Breast epithelium (tissue), 4 donors: ENCODE results near the gene ATG2A. TPM values are rescaled to one million over a fixed set of nuclear protein-coding genes. Genes with fewer than 3 reads are reported as not detected.

ENCODE experiments used
- DNase-seq, 2 donors: peaks; one replicate each; pipeline ENCODE4 v3.0.0-alpha.2; 2019; ENCODE audit warnings: low spot score in 2 of 2
- H3K27ac ChIP-seq, 2 donors: fragments of 200-600 bp; sonication (generic) in 1 of 2; one replicate each; pipeline ENCODE4 v1.5.1; 2016 to 2019; ENCODE audit warnings: mild to moderate bottlenecking in 1 of 2
- H3K27me3 ChIP-seq, 2 donors: fragments of 200-600 bp; sonication (generic) in 1 of 2; one replicate each; pipeline versions ENCODE4 v1.5.1 to v1.6.0; 2017 to 2019; ENCODE audit warnings: control low read depth in 1 of 2, mild to moderate bottlenecking in 1 of 2
- H3K36me3 ChIP-seq: fragments of 200-600 bp; one replicate; pipeline ENCODE4 v1.5.1; 2019
- H3K4me1 ChIP-seq, 2 donors: fragments of 200-600 bp; sonication (generic); one replicate each; pipeline ENCODE4 v1.5.1; 2016 to 2019; ENCODE audit warnings: control low read depth in 1 of 2
- H3K4me3 ChIP-seq, 3 donors: fragments of 200-600 bp; sonication (generic); 1 replicate in 2 of 3; 2 replicates in 1 of 3; pipeline ENCODE4 v1.5.1; 2016 to 2019; ENCODE audit warnings: mild to moderate bottlenecking in 3 of 3, moderate library complexity in 2 of 3
- H3K9me3 ChIP-seq, 2 donors: fragments of 200-600 bp; sonication (generic) in 1 of 2; one replicate each; pipeline ENCODE4 v1.5.1; 2016 to 2019; ENCODE audit warnings: control low read depth in 1 of 2
- POLR2A ChIP-seq: fragments of 450-650 bp; IDR thresholded peaks from one replicate; pipeline ENCODE4 v1.6.1; 2016; ENCODE audit warnings: antibody characterized with exemption, mild to moderate bottlenecking, moderate library complexity
- POLR2AphosphoS5 ChIP-seq, 3 donors: sonication (generic); formaldehyde crosslinking; IDR thresholded peaks; one replicate each; pipeline ENCODE4 v1.6.1; 2017; ENCODE audit warnings: antibody characterized with exemption in 3 of 3
- intact Hi-C: fragments of 100-400 bp; cut with DNase I; formaldehyde crosslinking; loops from one replicate; pipeline ENCODE4 v1.15.1; 2023; ENCODE audit warnings: low total_unique reads
- total RNA-seq, 3 donors: library from RNA; depleted of rRNA; stranded (reverse); fragments of >200 nt; gene quantifications; one replicate each; pipeline ENCODE4 v1.1.0, GENCODE V29; 2016
- TF ChIP-seq, protein P1 (sequence below), 3 donors: fragments of 450-650 bp; IDR thresholded peaks; one replicate each; pipeline ENCODE4 v1.5.1; 2016 to 2017; ENCODE audit warnings: antibody characterized with exemption in 3 of 3, mild to moderate bottlenecking in 3 of 3, moderate library complexity in 3 of 3

Gene ATG2A
- total RNA-seq, 3 donors from 2014 or later, result 20.0 to 22.1 (median 21.2) TPM

DNA sequence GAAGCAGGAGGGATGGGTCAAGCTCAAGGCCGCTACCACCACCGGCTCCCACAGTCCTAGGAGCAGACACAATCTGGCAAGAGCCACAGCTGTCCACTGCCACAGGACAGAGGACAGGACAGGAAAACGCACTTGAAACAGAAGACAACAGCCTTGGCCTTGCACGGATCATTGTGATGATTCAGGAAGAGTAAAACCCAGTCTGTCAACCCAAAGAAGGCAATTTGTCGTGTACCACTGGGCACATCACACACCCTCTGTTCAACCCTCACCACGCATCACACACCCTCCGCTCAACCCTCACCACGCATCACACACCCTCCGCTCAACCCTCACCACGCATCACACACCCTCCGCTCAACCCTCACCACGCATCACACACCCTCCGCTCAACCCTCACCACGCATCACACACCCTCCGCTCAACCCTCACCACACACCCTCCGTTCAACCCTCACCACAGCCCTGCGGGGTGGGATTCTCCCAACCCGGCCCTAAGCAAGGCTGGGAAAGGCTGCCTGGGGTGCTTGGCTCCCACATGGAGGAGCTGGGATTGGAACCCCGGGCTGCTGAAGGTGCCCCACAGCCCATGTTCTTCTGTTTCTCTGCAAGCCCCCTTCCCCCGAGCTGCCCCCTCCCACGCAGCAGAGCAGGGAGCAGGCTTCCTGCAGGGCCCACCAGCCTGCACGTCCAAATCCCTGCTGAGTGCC is 61.3 kb downstream of the ATG2A start:
- no peaks in the 10 kb centered on the region for H3K36me3 ChIP-seq
- no peak overlapping the region for H3K4me3 ChIP-seq

DNA sequence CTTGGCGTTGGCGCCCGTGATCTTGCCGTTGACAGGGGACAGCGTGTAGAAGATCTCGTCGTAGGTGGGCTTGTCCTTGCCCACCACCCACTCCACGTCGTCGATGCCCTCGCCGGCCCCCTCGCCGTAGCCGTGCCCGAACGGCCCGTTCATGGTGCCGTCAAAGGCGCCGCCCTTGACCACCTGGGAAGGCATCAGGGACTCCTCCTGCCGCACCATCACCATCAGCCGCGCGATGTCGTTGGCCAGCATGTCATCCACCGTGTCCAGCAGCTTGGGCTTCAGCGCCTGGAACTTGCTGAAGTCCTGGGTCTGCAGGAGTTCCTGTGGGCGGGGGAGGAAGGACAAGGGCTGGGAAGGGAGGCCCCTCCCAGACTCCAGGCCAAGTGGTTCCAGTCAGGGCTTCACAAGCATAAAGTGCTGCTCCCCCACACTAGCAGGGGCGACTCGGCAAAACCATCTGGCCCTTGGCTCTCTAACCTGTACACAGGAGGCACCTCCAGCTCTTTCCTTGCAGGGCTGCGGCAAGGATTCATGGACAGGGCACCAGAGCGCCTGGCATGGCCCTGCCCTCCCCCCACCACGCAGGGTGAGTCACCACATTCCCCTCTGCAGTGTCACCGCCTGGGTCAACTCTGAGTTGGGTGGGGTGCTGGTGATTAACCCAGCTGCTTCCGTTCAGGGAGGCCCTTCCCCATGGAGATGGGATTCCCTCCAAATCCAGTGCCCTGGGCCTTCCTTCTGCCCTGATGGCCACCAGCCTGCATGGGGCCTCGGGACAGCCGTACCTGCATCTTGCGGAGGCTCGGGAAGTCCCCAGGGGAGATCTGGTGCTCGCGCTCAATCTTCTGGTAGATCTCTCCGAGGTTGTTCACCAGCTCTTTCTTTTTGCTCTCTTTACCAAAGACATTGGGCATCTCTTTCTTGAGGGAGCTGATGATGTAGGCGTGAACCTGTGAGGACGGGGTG is 62.2 kb downstream of the ATG2A start:
- Histone ChIP-seq H3K4me1 (peaks cover 15 to 25% of the 10 kb centered on the region in 2 donors), H3K4me3 (peak overlapping the region in 1 of 3 donors; percentile 26), H3K9me3 (no peaks in the 10 kb centered on the region), H3K36me3 (no peaks in the 10 kb centered on the region), H3K27ac (peak overlapping the region; percentile 83 to 85), H3K27me3 (no peaks in the 10 kb centered on the region)
- intact Hi-C loops, result loop anchor here (10.0 kb wide), 1 partner anchor 160 kb away; the partner anchor contains the start of gene ARL2
- DNase-seq, result peak; percentile 68 to 81
- TF ChIP-seq, protein P1, sequence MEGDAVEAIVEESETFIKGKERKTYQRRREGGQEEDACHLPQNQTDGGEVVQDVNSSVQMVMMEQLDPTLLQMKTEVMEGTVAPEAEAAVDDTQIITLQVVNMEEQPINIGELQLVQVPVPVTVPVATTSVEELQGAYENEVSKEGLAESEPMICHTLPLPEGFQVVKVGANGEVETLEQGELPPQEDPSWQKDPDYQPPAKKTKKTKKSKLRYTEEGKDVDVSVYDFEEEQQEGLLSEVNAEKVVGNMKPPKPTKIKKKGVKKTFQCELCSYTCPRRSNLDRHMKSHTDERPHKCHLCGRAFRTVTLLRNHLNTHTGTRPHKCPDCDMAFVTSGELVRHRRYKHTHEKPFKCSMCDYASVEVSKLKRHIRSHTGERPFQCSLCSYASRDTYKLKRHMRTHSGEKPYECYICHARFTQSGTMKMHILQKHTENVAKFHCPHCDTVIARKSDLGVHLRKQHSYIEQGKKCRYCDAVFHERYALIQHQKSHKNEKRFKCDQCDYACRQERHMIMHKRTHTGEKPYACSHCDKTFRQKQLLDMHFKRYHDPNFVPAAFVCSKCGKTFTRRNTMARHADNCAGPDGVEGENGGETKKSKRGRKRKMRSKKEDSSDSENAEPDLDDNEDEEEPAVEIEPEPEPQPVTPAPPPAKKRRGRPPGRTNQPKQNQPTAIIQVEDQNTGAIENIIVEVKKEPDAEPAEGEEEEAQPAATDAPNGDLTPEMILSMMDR (IDR thresholded peaks at IDR 0.05), result no peak
- TF ChIP-seq POLR2A, result no peak
- peak; percentile 61 to 98 (median 92) for TF ChIP-seq POLR2AphosphoS5 (IDR thresholded peaks at IDR 0.05)

More for the DNA sequence above, 61.3 kb downstream of the ATG2A start:
- Histone ChIP-seq H3K27me3 (no peaks in the 10 kb centered on the region), H3K27ac (peak overlapping the region; percentile 83 to 85), H3K9me3 (no peaks in the 10 kb centered on the region), H3K4me1 (peaks cover 15 to 25% of the 10 kb centered on the region in 2 donors)
- TF ChIP-seq POLR2AphosphoS5 (IDR thresholded peaks at IDR 0.05) (no peak), POLR2A (no peak)
- TF ChIP-seq, protein P1 (IDR thresholded peaks at IDR 0.05), result no peak
- intact Hi-C loops, result loop anchor here (10.0 kb wide), 1 partner anchor 159 kb away; the partner anchor contains the start of gene ARL2
- no peak for DNase-seq

DNA sequence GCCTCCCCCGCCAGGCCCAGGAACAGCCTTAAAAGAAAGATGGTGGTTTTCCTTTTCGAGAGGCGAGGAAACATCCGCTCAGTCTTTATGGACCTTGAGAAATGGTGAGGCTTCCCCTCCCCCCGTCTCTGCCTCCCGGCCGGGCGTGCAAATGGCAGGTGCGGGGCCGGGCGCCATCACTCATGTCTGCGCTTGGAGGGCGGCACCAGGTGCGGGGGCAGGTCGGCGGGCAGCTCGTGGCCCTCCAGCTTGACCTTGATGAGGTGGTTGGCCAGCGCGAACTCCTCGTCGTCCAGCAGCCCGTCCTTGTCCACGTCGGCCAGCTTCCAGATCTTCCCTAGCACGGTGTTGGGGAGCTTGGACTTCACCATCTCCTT is 62.9 kb downstream of the ATG2A start:
- H3K9me3 ChIP-seq, result no peaks in the 10 kb centered on the region
- H3K36me3 ChIP-seq, result no peaks in the 10 kb centered on the region
- no peak overlapping the region for H3K4me3 ChIP-seq
- intact Hi-C loops, result loop anchor here (10.0 kb wide), 1 partner anchor 161 kb away; the partner anchor contains the start of gene ARL2
- peaks cover 22 to 25% of the 10 kb centered on the region in 2 donors for H3K4me1 ChIP-seq
- H3K27me3 ChIP-seq, result no peaks in the 10 kb centered on the region
- peak overlapping the region; percentile 83 to 85 for H3K27ac ChIP-seq
- DNase-seq, result no peak
- TF ChIP-seq, protein P1 (IDR thresholded peaks at IDR 0.05), result no peak
- TF ChIP-seq POLR2AphosphoS5 (IDR thresholded peaks at IDR 0.05) (no peak), POLR2A (no peak)

DNA sequence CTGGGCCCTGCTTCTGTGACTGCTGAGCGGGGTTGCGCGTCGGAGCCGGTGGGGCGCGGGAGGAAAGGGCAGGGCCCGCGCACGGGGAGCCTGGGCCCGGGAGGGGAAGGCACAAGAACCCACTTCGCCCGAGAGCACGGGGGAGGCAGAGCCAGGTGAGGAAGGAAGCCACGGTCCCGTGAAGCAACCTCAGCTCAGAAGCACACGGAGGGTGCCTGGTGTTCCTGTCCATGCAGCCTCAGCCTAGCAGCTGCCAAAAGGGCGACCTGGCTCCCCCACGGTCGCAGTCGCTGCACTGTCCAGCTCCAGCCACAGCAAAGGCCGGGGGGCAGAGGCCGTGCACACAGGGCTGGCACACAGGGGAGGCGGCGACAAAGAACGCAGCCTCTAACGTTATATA is 63.3 kb downstream of the ATG2A start:
- TF ChIP-seq POLR2A (no peak), POLR2AphosphoS5 (IDR thresholded peaks at IDR 0.05) (no peak)
- TF ChIP-seq, protein P1 (IDR thresholded peaks at IDR 0.05), result no peak
- no peaks in the 10 kb centered on the region for H3K36me3 ChIP-seq
- H3K27me3 ChIP-seq, result no peaks in the 10 kb centered on the region
- intact Hi-C loops, result loop anchor here (10.0 kb wide), 1 partner anchor 161 kb away; the partner anchor contains the start of gene ARL2
- H3K4me1 ChIP-seq, result peaks cover 26 to 29% of the 10 kb centered on the region in 2 donors
- no peak overlapping the region for H3K4me3 ChIP-seq
- peak overlapping the region; percentile 83 to 85 for H3K27ac ChIP-seq
- no peak for DNase-seq
- no peaks in the 10 kb centered on the region for H3K9me3 ChIP-seq
